ENCODE results near the gene IL1R1.

The IL1R1 gene

DNA sequence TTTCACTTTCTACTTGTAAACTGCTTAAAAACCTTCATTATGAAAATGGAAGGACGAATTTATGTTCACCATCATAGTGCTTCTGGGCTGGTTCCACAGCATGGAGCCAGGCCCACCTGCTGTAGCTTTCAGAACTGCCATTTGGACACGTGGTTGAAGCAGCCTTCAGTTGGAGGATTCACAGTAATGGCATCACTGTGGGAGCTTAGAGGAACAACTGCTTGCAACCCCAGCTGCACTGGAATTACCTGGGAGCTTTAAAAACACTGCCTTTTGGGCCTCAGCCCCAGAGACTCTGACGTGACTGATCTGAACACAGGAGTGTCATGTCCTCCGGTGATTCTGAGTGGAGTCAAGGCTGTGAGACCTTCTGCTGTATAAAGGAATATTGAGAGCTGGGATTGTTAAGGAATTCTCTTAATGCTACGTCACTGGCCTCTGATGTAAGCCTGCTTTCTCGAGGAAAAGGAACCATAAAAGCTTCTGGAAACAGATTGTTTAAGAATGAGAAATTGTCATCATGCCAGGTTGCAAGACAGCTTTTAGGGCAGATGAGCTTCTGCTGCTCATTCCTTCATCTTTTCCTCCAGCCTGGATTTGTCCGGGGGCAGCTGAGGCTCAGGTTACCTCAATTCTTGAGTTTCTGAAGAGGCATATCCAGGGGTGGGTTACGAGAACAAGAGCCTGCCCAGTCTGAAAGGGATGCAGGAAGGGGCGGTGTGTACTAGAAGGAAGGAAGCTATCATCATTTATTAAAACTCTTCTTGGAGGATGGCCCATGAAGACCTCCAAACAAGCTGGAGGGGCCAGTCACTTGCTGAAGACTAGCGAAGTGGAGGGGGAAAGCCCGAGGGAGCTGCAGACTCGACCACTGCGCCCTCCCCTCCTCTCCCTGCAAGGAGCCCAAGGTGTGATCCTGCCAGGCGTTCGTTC lies 1.3 kb upstream of the IL1R1 start:
- no peak for DNase-seq

DNA sequence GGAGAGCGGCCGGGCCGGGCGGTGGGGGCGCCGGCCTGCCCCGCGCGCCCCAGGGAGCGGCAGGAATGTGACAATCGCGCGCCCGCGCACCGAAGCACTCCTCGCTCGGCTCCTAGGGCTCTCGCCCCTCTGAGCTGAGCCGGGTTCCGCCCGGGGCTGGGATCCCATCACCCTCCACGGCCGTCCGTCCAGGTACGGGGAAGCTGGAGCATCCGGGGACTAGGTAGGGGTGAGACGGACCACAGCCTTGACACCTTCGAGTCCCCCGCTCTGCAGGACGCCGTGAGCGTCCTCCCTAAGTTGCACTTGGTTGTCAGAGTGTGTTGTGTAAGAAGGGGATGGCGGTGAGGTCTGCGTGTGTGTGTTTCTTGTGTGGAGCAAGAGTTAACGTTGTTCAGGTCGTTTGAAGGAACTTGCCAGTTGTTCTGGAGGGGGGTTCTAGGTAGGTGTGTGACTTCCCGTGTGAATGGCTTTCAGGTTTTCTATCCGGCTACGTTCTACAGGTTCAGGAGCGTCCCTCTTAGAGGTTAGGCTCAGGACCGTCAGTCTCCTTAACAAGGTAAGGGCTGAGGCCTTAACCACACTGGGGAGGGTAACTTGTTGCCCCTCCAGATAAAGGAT lies 393 bp downstream of the IL1R1 start:
- no peak for DNase-seq

- DNase-seq, result no peak
Observed at GRCh38 chr2:102143450-102143985, 972 bp downstream of the IL1R1 start.

- DNase-seq, result no peak
Observed at GRCh38 chr2:102144128-102144527, 1.6 kb downstream of the IL1R1 start.

- no peak for DNase-seq
Observed at GRCh38 chr2:102145107-102145506, 2.6 kb downstream of the IL1R1 start.

GRCh38 chr2:102145934-102146333 lies 3.4 kb downstream of the IL1R1 start:
- no peak for DNase-seq

GRCh38 chr2:102147935-102148334 lies 5.4 kb downstream of the IL1R1 start:
- DNase-seq, result no peak

DNA sequence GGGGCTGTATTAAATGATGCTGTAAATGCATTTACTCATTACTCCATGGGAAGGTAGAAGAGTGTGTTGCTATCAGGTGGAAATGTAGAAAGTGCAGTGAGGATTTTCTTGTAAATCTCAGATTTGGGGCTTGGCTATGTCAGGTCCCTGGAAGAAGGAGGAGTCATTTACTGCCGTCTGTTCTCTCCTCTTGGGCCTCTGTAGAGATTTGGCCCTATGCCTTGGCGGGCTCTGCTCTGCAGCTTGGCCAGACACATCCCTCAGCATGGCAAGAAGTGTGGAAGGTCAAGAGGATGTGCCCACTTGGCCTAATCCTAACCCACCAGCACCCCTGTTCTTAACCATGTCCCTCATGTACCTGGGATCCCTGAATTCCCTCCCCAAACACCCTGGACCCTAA lies 6.7 kb downstream of the IL1R1 start:
- no peak for DNase-seq

DNA sequence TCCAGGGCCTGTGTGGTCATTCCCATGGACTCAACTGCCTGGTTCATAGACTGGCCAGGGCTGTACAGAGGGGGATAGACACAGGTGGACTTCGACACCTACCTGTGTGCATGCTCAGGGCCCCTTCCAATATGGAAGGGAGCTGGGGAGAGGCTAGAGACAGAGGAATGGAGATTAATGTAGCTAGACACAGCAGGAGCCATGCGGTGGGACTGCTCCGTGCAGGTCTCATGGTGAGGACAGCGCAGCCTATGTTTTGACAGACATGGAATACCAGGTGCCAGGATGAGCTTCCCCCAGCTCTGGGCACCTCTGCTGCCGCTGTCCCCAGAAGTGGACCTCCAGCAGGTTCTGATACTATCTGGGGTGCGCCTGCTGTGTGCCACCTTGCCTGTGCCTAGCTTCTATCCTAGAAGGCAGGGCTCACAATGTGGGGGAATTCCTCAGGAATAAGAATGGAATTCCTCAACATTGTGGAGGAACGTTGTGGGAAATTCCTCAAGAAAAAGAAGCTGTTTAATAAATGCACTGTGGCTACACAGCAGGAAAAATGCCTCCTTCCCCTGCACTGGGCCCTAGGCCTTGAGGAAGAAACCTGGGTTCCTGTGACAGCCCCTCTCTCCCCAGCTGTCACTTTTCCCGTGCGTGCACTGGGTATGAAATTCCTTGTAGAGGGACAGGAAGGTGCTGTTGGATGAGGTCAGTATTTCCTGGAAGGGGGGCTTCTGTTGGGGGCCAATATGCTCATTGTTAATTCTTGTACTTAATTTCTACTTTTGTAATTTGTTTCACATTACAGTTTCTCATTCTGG lies 7.3 kb downstream of the IL1R1 start:
- DNase-seq, result no peak

- no peak for DNase-seq
Observed at GRCh38 chr2:102154364-102154763, 11.8 kb downstream of the IL1R1 start.

DNA sequence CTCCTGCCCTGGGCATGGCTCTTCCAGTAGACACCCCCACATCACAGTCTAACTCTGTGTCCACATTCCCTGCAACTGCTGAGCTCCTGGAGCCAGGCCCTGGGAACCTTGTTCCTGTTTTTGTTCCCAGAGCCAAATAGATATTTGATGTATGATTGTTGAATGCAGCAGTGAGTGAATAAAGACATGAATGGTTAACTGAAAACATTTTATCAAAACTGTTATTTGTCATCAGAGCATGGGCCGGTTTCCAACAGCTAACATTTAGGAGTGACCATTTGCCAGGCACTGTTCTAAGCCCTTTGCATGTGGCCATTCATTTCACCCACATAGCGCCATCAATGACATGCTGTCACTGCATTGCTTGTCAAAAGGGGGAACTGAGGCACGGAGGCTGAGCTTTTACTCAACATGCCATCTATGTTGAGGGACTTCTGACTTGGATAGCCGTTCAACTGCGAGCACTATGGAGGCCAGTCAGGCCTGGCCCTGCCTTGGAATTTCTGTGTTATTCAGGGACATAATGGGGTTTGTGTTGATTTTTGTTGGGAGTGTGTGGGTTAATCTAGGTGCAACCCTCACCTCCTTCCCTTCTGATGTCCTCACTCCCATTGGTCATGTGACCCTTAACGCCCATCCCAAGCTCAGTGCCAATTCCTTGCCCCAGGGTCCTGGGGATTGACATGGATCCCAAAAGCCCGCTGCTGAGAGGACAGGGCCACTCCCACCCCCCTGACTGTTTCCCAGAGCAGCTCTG lies 12.6 kb downstream of the IL1R1 start:
- no peak for DNase-seq

- DNase-seq, result no peak
Observed at GRCh38 chr2:102155703-102156515, 13.4 kb downstream of the IL1R1 start.

- no peak for DNase-seq
Observed at GRCh38 chr2:102158011-102158755, 15.6 kb downstream of the IL1R1 start.

DNA sequence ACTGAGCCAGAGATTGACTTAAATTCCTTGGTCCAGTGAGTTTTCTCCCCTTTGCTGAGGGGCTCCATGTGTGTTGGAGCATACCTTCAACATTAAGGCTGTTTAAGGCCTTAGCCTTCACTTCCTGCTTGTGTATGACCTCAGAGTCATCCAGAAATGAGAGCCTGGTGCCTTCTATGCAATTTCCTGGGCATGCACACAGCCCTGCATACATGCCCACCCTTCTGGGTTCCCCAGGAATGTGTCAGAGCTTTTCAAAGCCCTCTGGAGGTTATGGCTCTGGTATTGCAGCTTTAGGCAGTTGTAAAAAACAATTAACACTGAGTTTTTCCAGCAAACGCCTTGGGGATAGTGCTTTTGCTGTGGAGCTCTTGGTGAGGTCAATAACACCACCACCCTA lies 16.7 kb downstream of the IL1R1 start:
- DNase-seq, result no peak

GRCh38 chr2:102166189-102166845 lies 23.8 kb downstream of the IL1R1 start:
- no peak for DNase-seq

DNA sequence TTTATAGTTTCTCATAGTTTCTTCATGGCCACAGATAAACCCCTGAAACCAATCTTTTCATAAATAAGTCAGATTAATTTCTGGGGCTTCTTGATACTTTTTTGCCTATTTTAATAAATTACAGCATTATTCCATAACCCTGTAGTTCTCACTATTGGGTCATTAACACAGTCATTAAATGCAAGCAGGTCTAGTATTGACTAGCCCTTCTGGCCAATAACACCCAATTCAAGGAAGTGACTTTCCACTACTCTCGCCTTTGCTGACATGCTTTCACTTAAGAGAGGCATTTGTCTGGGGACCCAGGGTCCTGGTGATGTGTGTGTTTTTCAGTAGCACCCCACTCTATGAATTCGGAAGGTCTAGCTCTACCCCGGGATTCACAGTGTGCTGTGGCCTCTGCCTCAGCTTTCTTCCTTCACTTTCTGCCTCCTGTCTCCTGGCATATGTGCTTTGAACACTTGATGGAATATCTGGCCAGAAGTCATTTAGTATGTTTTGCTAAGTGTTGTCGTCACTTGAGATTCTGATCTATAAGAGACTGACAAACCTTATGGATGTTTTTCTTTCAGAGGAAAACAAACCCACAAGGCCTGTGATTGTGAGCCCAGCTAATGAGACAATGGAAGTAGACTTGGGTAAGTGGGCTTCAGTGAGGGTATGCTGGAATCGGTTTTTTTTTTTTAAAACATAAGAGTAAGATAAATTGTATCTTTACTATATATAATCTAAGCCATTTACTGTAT lies 25.7 kb downstream of the IL1R1 start:
- no peak for DNase-seq

GRCh38 chr2:102171946-102172345 lies 29.4 kb downstream of the IL1R1 start:
- DNase-seq, result no peak

GRCh38 chr2:102172745-102173144 lies 30.2 kb downstream of the IL1R1 start:
- DNase-seq, result no peak

DNA sequence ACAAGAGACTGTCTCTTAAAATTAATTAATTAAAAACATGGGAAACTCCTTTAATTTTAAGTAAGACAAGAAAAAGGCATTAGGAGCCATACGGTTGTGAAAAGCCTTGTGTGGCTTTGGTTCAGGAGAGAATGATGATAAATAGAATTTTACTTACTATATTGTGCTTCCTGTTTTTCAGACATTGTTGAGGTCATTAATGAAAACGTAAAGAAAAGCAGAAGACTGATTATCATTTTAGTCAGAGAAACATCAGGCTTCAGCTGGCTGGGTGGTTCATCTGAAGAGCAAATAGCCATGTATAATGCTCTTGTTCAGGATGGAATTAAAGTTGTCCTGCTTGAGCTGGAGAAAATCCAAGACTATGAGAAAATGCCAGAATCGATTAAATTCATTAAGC lies 33.6 kb downstream of the IL1R1 start:
- DNase-seq, result no peak

Measured in DMS79 (cell line).